Bronchial smooth muscle cell (primary cell): ENCODE data around the gene GRID1. TPM values are rescaled to one million over a fixed set of nuclear protein-coding genes. Genes with fewer than 3 reads are reported as not detected.

Experiments used
- total RNA-seq: library from RNA; depleted of rRNA; stranded (reverse); fragments of >200 nt; gene quantifications from 2 replicates; pipeline ENCODE4 v1.2.1, GENCODE V29; 2014

The GRID1 gene
- not detected in 2 replicates for total RNA-seq

DNA sequence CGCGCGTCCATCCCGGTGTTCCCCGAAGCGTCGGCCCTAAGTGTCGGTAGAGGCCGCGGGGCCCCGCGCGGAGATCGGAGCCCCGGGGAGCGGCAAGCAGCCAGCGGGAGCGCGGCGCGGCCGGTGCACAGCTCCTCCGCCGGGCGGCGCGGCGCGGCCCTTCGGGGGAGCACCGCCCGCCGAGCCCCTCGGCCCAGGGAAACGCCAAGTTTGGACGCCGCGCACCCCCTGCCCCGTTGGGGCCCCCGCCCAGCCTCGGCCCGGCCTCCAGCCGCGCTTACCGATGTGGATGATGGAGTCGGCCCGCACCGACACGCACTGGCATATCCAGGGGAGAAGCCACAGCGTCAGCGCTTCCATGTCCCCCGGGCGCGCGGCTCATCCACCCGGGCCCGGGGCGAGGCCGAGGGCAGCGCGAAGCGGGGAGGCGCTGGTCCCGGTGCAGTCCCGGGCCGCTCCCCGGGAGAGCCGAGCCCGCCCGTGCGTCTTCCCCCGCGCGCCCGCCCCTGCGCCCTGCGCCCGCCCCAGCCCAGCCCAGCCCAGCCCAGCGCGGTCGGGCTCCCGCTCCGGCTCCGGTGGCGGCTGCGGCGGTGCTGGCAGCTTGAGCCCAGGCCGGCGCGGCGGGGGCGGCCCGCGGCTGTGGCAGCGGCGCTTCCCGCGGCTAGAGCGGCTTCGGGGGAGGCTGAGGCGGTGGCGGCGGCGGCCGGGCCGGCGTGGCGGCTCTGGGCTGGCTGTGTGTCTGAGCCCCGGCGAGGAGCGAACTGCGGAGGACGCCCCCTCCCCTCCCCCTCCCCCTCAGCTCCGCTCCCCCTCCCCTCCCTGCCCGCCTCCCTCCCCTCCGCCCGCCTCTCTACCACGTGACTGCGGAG lies at the start of gene GRID1:
Gene GRID1 (minus strand): TSS at position 763 of the 869 bp plus-strand sequence.

Other genes with a start within 250 kb of the GRID1 start
- gene WAPL, start 155.0 kb upstream of the GRID1 start, total RNA-seq = 42.0 and 42.1 TPM in 2 replicates